Measurements from ENCODE around the gene INTS6L. TPM values are rescaled to one million over a fixed set of nuclear protein-coding genes. Genes with fewer than 3 reads are reported as not detected.

The INTS6L gene
- polyA plus RNA-seq, 1 donor from 2014 or later, result 57.1 TPM

DNA sequence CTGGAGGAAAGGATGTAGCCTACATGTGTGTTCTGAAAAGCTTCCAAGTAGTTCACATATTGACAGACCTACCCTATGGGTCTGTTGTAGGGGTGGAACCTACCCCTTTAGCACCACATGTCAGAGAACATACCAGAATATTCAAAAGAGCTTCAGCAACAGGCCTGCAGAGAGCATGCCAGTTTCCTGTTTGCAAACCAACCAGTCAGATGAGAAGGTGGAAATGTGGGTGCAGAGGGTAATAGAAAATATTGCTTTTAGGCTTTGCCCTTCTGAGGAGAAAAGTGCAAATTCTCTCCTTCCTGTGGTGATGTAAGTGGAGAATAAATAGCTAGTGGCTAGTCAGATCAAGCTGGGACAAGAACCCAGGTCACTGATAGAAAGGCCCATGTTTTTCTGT is 16.4 kb downstream of the INTS6L start:
- Histone ChIP-seq H3K9ac (ENCODE audit: low read length) (no peak overlapping the region), H3F3A (ENCODE audit: insufficient read depth, low read length, poor library complexity, severe bottlenecking) (no peaks in the 10 kb centered on the region), H3K27ac (ENCODE audit: low read length) (no peak overlapping the region), H3K4me3 (ENCODE audit: low read length) (no peak overlapping the region), H3K9me3 (ENCODE audit: low read length) (no peaks in the 10 kb centered on the region), H2AFZ (ENCODE audit: low read depth, low read length) (no peak overlapping the region), H3K27me3 (ENCODE audit: insufficient read depth, low read depth, low read length) (no peaks in the 10 kb centered on the region), H4K20me1 (ENCODE audit: insufficient read depth) (no peaks in the 10 kb centered on the region), H3K79me2 (replicated peaks; ENCODE audit: insufficient read depth, low read length) (no peaks in the 10 kb centered on the region), H3K36me3 (ENCODE audit: insufficient read depth, low read length) (no peaks in the 10 kb centered on the region), H3K4me2 (ENCODE audit: low read length) (no peak overlapping the region), H3K9me2 (ENCODE audit: insufficient read depth, low read length) (no peaks in the 10 kb centered on the region)
- TF ChIP-seq, protein P1, sequence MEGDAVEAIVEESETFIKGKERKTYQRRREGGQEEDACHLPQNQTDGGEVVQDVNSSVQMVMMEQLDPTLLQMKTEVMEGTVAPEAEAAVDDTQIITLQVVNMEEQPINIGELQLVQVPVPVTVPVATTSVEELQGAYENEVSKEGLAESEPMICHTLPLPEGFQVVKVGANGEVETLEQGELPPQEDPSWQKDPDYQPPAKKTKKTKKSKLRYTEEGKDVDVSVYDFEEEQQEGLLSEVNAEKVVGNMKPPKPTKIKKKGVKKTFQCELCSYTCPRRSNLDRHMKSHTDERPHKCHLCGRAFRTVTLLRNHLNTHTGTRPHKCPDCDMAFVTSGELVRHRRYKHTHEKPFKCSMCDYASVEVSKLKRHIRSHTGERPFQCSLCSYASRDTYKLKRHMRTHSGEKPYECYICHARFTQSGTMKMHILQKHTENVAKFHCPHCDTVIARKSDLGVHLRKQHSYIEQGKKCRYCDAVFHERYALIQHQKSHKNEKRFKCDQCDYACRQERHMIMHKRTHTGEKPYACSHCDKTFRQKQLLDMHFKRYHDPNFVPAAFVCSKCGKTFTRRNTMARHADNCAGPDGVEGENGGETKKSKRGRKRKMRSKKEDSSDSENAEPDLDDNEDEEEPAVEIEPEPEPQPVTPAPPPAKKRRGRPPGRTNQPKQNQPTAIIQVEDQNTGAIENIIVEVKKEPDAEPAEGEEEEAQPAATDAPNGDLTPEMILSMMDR (IDR thresholded peaks at IDR 0.05; ENCODE audit: poor library complexity, severe bottlenecking), result no peak
- TF ChIP-seq REST (IDR thresholded peaks at IDR 0.05; ENCODE audit: borderline replicate concordance) (no peak), EZH2 (IDR thresholded peaks at IDR 0.05; ENCODE audit: borderline replicate concordance, insufficient read depth, low read length, poor library complexity, severe bottlenecking) (no peak), POLR2AphosphoS5 (IDR thresholded peaks at IDR 0.05) (no peak), RAD21 (conservative IDR thresholded peaks at IDR 0.05) (no peak), SMC3 (conservative IDR thresholded peaks at IDR 0.05; ENCODE audit: poor library complexity) (no peak), TAF1 (IDR thresholded peaks at IDR 0.05; ENCODE audit: low read depth) (no peak), MXI1 (conservative IDR thresholded peaks at IDR 0.05; ENCODE audit: poor library complexity, severe bottlenecking) (no peak), EP300 (conservative IDR thresholded peaks at IDR 0.05; ENCODE audit: poor library complexity, severe bottlenecking) (no peak)

DNA sequence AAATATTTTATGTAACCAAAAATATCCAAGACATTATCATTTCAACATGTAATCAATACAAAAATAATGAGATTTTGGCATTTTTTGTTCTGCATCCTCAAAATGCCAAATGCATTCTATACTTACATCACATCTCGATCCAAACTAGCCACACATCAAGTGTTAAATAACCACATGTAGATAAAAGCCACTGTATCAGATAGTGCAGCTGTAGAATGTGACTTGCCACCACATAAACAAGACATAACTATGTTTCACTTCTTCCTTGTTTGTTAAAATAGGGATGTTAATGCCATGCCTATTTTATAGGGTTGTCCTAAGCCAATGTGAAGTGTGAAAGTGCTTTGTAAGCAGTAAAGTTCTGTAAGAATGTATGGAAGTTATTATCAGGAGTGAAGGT is 20.9 kb downstream of the INTS6L start:
- Histone ChIP-seq H4K20me1 (ENCODE audit: insufficient read depth) (no peaks in the 10 kb centered on the region), H3F3A (ENCODE audit: insufficient read depth, low read length, poor library complexity, severe bottlenecking) (no peaks in the 10 kb centered on the region), H3K9ac (ENCODE audit: low read length) (no peak overlapping the region), H3K27me3 (ENCODE audit: insufficient read depth, low read depth, low read length) (no peaks in the 10 kb centered on the region), H3K9me2 (ENCODE audit: insufficient read depth, low read length) (no peaks in the 10 kb centered on the region), H3K79me2 (replicated peaks; ENCODE audit: insufficient read depth, low read length) (no peaks in the 10 kb centered on the region), H3K4me2 (ENCODE audit: low read length) (no peak overlapping the region), H3K4me3 (ENCODE audit: low read length) (no peak overlapping the region), H3K27ac (ENCODE audit: low read length) (no peak overlapping the region), H3K36me3 (ENCODE audit: insufficient read depth, low read length) (no peaks in the 10 kb centered on the region), H3K9me3 (ENCODE audit: low read length) (no peaks in the 10 kb centered on the region), H2AFZ (ENCODE audit: low read depth, low read length) (no peak overlapping the region)
- TF ChIP-seq SMC3 (conservative IDR thresholded peaks at IDR 0.05; ENCODE audit: poor library complexity) (no peak), EP300 (conservative IDR thresholded peaks at IDR 0.05; ENCODE audit: poor library complexity, severe bottlenecking) (no peak), TAF1 (IDR thresholded peaks at IDR 0.05; ENCODE audit: low read depth) (no peak), REST (IDR thresholded peaks at IDR 0.05; ENCODE audit: borderline replicate concordance) (no peak), EZH2 (IDR thresholded peaks at IDR 0.05; ENCODE audit: borderline replicate concordance, insufficient read depth, low read length, poor library complexity, severe bottlenecking) (no peak), MXI1 (conservative IDR thresholded peaks at IDR 0.05; ENCODE audit: poor library complexity, severe bottlenecking) (no peak), POLR2AphosphoS5 (IDR thresholded peaks at IDR 0.05) (no peak), RAD21 (conservative IDR thresholded peaks at IDR 0.05) (no peak)
- TF ChIP-seq, protein P1 (IDR thresholded peaks at IDR 0.05; ENCODE audit: poor library complexity, severe bottlenecking), result no peak

Measured in neural cell (in vitro differentiated cells).